ENCODE measurements around the gene FRMPD4. TPM values are rescaled to one million over a fixed set of nuclear protein-coding genes. Genes with fewer than 3 reads are reported as not detected.

The FRMPD4 gene
- total and polyA plus RNA-seq, 10 of the 15 experiments (the other 5 are each of a cell fraction or from before 2014, with no cell fraction given): not detected

GRCh38 chrX:12228862-12229261 lies 90.6 kb downstream of the FRMPD4 start:
- no peak overlapping the region for H2AFZ ChIP-seq (ENCODE audit: control insufficient read depth, low read depth, low read length)
- no peak overlapping the region for H3K27ac ChIP-seq (ENCODE audit: control insufficient read depth, insufficient read depth)
- DNase-seq (ENCODE audit: low read depth, low spot score): no peak
- in situ Hi-C loops (cut with MboI): no loop called here
- ChIA-PET CTCF (no interaction called here), SMC1A (ENCODE audit: uncharacterized antibody, unreplicated experiment) (no interaction called here), POLR2A (no interaction called here), RAD21 (ENCODE audit: unreplicated experiment) (no interaction called here)
- FAIRE-seq: no peak
- H3K4me2 ChIP-seq (ENCODE audit: control insufficient read depth, insufficient read depth): no peak overlapping the region
- no peak for TF ChIP-seq CUX1 (IDR thresholded peaks at IDR 0.05; ENCODE audit: insufficient replicate concordance, low read depth, low read length)
- TF ChIP-seq NFYB (IDR thresholded peaks at IDR 0.05; ENCODE audit: insufficient read depth, low read depth, low read length): no peak
- no peak for ATAC-seq
- H3K4me3 ChIP-seq: no peak overlapping the region
- 26% methylated on average over 4 of the region's 4 CpGs for WGBS (ENCODE audit: insufficient coverage, insufficient replicate concordance, low lambda C conversion rate, missing lambda C conversion rate)
- BruUV-seq (replicated peaks): no TSS peak
- no peaks in the 10 kb centered on the region for H3K36me3 ChIP-seq (ENCODE audit: control insufficient read depth in 2 of 2, insufficient read depth in 2 of 2, low read length in 1 of 2)
- intact Hi-C loops (cut with micrococcal nuclease; ENCODE audit: unreplicated experiment): no loop called here
- H3K9me3 ChIP-seq (replicated peaks; ENCODE audit: control insufficient read depth, insufficient read depth, low read length): no peaks in the 10 kb centered on the region
- H3K79me2 ChIP-seq (ENCODE audit: control insufficient read depth, insufficient read depth, low read length): no peaks in the 10 kb centered on the region
- no peak overlapping the region for H3K9ac ChIP-seq (ENCODE audit: control insufficient read depth, insufficient read depth, low read length)
- H3K4me1 ChIP-seq (ENCODE audit: control insufficient read depth, insufficient read depth, low read length): no peaks in the 10 kb centered on the region
- H4K20me1 ChIP-seq (ENCODE audit: control insufficient read depth, insufficient read depth): no peaks in the 10 kb centered on the region
- H3K27me3 ChIP-seq (replicated peaks in 1 of 2; ENCODE audit: control insufficient read depth in 2 of 2, insufficient read depth in 2 of 2, low read length in 1 of 2): no peaks in the 10 kb centered on the region; a peak in 1 of 4 replicates

Data from GM12878 (cell line).